GM10847 (cell line): ENCODE results near the gene PLCB3.

Experiments used
- POLR2A ChIP-seq: IDR thresholded peaks from 2 replicates; pipeline ENCODE4 v1.6.1; 2011; ENCODE audit not compliant: insufficient read length; ENCODE audit errors: extremely low read depth

The PLCB3 gene

DNA sequence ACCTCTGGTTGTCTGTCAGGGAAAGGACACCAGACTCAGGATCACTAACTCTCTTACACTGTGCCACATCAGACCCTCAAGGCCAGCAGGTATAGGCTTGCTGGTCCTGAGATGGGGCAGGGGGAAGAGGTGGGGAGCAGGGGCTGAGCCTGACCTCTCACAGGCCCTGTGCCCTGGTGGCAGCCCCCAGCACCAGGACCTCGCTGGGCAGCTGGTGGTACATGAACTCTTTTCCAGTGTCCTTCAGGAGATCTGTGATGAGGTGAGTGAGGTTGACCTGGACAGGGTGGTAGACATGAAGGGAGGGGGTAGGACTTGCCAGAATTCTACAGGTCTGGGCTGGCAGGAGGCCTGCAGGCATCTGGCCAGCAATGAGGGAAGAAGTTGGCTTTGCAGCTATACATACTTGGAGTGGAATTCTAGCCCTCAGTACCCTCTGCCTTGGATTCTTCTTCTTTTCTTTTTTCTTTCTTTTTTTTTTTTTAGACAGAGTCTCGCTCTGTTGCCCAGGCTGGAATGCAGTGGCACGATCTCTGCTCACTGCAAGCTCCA, 23.8 kb upstream of the PLCB3 start:
- TF ChIP-seq POLR2A = no peak

DNA sequence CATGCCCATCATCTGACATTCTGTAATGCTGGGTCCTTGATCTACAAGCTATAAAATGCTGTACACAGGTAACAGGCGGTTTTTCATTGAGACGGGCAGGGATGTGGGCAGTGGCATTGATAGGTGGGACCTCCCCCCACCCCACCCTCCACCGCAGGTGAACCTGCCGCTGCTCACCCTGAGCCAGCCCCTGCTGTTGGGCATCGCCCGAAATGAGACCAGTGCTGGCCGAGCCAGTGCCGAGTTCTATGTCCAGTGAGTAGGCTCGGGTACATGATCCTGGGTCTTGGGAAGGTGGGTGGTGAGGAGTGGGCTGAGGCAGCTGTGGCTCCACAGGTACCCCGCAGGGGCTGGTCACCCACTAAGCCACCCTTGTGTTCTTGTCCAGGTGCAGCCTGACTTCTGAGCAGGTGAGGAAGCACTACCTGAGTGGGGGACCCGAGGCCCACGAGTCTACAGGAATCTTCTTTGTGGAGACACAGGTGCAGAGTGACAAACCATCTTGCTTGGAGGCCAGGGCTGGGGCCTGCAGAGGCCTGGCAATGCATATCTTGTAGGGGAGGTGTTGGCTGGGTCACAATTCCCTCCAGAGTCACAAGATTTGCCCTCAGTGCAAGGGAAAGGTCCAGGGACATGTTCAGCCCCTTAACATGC, 22.1 kb upstream of the PLCB3 start:
- no peak for TF ChIP-seq POLR2A

DNA sequence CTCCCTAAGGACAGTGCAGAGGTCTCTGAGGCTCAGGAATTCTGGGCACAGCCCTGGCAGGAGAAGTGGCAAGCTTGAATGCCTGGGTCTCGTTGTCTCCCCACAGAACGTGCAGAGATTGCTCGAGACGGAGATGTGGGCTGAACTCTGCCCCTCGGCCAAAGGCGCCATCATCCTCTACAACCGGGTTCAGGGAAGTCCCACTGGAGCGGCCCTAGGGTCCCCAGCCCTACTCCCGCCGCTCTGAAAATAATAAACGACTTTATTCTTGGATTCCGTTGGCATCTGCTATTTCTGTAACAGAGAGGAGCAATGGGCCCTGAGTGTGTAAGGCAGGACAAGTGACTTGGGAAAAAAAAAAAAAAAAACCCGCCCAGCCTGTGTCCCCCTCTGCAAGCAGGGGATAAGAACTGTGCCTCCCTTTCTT, 21.6 kb upstream of the PLCB3 start:
- no peak for TF ChIP-seq POLR2A

DNA sequence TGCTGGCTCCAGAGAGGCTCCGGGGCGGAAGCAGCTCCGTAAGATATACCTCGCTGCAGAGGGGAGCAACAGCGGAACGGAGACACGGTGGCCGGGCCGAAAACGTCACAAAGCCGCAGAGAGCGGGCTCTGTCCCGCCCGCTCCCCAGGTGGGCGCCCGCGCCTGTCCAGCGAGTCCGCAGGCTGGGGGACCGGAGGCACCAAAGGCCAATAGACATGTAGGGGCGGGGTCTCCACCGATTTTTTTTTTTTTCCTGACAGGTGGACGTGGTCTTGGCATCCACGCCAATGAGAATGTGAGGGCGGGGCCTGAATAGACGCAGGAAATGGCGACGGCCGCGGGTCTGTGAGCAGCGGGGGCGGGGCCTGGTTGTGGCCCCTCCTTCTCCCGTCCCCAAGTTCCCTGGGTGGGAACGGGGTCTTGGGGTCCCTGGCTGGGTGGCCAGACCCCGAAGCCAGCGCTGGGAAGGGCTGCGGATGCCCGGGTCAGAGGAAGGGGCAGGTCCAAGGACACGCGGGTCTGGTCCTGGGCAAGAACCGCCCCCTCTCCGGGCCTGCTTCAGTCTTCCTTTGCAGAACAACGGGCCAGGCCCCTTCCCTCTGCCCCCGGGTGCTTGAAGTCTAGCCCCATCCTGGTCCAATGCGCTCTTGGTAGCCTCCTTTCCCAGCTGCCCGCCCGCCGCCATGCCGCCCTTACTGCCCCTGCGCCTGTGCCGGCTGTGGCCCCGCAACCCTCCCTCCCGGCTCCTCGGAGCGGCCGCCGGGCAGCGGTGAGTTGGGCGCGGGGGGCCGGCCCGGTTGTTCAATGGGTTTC, 21.0 kb upstream of the PLCB3 start, which contains the start of gene DNAJC4:
Gene DNAJC4 (plus strand): TSS at position 378 of the 814 bp plus-strand sequence. CDS start 307 bp downstream, at position 685.
- peak; percentile 57 for TF ChIP-seq POLR2A

DNA sequence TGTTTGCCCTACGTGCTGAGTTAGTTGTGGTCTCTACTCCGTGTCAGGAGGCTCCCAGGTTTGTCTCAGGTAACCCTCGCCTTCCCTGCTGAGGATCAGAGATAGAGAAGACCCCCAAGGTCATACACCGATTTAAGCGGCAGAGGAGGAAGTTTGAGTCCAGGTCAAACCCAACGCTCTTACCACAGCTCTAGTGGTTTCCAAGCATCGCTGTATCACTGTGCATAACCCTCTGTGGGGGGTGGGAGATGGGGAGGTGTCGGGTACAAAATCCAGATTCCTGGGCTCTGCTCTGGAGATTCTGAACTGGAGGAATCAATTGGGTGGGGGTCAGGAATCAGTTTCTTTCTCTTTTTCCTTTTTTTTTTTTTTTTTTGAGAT, 20.4 kb upstream of the PLCB3 start:
- TF ChIP-seq POLR2A = no peak

DNA sequence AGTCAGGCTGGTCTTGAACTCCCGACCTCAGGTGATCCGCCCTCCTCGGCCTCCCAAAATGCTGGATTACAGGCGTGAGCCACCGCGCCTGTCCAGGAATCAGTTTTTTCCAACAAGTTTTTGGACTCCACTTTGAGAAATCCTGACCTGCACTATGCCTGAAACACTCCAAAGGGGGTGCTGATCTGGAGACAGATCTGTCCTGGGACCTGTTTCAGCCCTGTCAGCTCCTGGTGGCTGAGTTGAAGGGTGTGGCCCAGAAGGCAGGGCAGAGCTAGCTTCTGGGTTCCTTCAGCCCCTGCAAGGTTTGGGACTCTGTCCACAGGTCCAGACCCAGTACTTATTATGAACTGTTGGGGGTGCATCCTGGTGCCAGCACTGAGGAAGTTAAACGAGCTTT, 19.8 kb upstream of the PLCB3 start:
- TF ChIP-seq POLR2A = no peak

DNA sequence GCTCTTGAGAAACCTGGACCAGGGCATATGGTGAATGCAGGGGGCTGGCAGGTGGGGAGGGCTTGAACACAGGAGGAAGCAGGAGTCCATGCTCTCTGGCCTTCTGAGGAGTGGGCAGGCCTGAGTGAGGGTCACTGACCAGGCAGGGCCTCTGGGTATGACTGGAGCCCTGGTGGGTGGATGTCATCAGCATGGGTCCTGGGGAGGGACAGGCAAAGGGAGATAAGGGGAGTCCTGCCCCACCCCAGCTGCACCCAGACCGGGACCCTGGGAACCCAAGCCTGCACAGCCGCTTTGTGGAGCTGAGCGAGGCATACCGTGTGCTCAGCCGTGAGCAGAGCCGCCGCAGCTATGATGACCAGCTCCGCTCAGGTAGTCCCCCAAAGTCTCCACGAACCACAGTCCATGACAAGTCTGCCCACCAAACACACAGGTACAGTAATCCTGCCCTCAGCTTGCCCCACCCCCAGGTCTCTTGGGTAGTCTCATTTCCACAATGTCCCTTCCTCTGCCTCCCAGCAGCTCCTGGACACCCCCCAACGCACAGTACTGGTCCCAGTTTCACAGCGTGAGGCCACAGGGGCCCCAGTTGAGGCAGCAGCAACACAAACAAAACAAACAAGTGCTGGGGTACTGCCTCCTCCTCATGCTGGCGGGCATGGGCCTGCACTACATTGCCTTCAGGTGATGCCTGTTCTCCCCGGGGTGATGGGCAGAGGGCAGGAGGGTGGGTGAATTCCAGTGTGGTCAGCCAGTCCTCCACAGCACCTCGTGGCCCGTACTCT, 19.0 kb upstream of the PLCB3 start:
- no peak for TF ChIP-seq POLR2A

DNA sequence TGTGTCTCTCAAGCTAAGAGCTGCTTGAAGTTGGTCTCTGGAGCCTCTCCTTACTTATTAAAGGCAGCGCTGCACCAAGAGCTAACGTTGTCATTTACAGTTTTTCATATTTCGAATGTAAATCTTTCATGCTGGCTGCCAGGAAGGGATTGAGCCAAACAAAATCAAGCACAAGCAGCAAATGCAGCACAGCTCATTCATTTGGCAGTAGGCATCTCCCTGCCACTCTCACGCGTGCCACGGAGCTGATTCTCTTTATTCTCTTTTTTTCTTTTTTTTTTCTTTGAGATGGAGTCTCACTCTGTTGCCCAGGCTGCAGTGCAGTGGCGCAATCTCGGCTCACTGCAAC, 18.4 kb upstream of the PLCB3 start:
- no peak for TF ChIP-seq POLR2A

DNA sequence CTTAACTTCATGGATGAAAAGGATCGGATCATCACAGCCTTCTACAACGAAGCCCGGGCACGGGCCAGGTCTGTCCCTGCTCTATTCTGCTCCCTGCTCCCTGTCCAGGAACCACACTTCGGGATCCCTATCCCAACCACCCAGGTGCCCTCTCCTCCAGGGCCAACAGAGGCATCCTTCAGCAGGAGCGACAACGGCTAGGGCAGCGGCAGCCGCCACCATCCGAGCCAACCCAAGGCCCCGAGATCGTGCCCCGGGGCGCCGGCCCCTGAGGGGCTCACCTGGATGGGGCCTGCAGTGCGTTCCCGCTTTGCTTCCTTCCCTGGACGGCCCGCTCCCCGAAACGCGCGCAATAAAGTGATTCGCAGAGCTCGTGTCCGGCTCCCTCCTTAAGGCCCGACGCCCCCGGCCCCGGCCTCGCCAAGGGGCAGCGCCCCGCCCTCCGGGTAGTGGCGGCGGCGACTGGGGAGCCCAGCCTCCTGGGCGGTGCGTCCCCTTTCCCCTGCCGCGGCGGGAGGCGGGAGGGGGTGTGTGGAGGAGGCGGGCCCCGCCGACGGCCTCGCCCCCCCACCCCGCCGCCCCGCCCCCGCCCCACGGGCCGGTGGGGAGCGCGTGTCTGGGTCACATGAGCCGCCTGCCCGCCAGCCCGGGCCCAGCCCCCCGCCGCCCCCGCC, 17.3 kb upstream of the PLCB3 start, which contains the start of gene VEGFB:
Gene VEGFB (plus strand): TSS at position 672 of the 674 bp plus-strand sequence. CDS start 250 bp downstream, outside the sequence.
- peak; percentile 21 for TF ChIP-seq POLR2A

DNA sequence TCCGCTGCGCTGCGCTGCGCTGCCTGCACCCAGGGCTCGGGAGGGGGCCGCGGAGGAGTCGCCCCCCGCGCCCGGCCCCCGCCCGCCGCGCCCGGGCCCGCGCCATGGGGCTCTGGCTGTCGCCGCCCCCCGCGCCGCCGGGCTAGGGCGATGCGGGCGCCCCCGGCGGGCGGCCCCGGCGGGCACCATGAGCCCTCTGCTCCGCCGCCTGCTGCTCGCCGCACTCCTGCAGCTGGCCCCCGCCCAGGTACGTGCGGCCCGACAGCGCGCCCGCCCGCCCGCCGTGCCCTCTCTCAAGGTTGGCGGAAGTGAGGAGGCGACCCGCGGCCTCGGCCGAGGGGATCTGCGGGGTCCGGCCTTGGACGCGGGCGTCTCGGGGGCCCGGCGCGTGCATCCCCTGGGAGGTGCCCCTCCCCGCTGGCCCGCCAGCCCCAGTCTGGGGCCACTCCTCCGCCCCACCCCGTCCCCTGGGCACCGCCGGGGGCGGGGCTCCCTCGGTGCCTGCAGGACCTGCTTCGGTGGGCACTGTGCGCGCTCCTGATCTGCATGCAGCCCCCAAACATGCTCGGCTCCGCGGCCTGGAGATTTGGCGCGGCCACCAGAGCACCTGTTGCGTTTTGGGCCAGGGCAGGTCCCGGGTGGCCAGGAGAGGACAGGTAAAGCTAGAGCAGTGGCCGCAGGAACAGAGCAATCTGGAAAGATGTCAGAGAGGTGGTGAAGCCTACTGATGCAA, 16.5 kb upstream of the PLCB3 start:
- TF ChIP-seq POLR2A = no peak

DNA sequence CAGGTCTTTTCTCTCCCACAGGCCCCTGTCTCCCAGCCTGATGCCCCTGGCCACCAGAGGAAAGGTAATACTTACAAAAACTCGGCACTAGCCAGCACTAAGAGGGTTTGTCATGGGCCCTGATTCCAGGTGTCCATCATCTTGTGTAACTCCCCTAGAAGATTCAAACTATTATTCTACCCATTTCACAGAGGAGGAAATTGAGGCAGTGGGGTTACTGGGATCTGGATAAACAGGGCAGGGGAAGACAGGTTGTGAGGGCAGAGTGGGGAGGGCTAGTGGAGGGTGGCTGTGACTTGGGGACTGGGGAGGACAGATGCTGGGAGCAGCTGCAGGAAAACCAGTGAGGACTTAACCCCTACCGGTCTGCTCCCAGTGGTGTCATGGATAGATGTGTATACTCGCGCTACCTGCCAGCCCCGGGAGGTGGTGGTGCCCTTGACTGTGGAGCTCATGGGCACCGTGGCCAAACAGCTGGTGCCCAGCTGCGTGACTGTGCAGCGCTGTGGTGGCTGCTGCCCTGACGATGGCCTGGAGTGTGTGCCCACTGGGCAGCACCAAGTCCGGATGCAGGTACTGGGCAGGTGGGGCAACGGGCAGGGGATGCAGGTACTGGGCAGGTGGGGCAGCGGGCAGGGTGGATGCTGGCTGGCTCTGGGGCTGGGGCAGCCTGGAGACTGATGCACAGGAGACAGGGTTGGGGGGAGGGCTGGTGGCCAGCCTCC, 15.7 kb upstream of the PLCB3 start:
- TF ChIP-seq POLR2A = no peak

DNA sequence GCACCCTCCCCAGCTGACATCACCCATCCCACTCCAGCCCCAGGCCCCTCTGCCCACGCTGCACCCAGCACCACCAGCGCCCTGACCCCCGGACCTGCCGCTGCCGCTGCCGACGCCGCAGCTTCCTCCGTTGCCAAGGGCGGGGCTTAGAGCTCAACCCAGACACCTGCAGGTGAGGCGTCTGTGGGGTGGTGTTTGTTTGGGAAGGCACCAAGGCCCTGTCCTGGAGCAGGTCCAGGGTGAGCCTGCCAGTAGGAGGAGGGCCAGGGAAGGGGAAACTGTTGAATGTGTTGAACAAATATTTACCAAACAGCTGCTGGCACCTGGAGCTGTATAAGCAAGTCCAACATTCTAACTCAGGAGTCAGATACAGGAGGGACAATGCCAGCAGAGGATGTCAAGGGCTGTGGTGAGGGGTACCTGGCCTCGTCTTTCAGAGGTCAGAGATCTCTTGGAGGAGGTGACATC, 13.8 kb upstream of the PLCB3 start:
- TF ChIP-seq POLR2A = no peak

DNA sequence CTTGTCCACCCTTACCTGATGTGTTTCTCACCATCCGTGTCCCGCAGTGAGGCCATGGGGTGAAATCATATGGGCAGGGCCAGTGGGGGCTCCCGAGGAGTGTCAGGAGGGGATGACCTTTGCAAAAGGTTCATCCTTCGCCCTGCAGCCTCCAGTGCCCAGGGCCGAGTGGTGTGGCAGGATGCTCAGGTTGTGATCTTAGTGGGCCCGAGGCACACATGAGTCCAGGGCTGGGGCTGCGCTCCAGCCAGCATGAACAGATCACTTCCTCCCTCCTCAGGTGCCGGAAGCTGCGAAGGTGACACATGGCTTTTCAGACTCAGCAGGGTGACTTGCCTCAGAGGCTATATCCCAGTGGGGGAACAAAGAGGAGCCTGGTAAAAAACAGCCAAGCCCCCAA, 13.3 kb upstream of the PLCB3 start:
- no peak for TF ChIP-seq POLR2A
